T follicular helper cell (primary cell): ENCODE measurements around the gene ELMO1.

Experiments
- DNase-seq: peaks from one replicate; pipeline ENCODE4 v3.0.0-alpha.2; 2020; ENCODE audit warnings: low read depth

ELMO1 gene

GRCh38 chr7:37310327-37311080 lies 138.2 kb downstream of the ELMO1 start:
- no peak for DNase-seq

- DNase-seq, result no peak
Observed at GRCh38 chr7:37309493-37309892, 139.2 kb downstream of the ELMO1 start.

- DNase-seq, result no peak
Observed at GRCh38 chr7:37304921-37305320, 143.7 kb downstream of the ELMO1 start.

- no peak for DNase-seq
Observed at GRCh38 chr7:37297546-37297945, 151.1 kb downstream of the ELMO1 start.

- DNase-seq, result no peak
Observed at GRCh38 chr7:37295401-37295800, 153.3 kb downstream of the ELMO1 start.

- no peak for DNase-seq
Observed at GRCh38 chr7:37290731-37291130, 157.9 kb downstream of the ELMO1 start.

GRCh38 chr7:37289781-37290180 lies 158.9 kb downstream of the ELMO1 start:
- no peak for DNase-seq

GRCh38 chr7:37289367-37289766 lies 159.3 kb downstream of the ELMO1 start:
- DNase-seq, result no peak

GRCh38 chr7:37287131-37287855 lies 161.4 kb downstream of the ELMO1 start:
- DNase-seq, result no peak

GRCh38 chr7:37286454-37286832 lies 162.2 kb downstream of the ELMO1 start:
- no peak for DNase-seq

GRCh38 chr7:37285706-37286453 lies 162.8 kb downstream of the ELMO1 start:
- no peak for DNase-seq

- peak; percentile 25 for DNase-seq
Observed at GRCh38 chr7:37284805-37285231, 163.8 kb downstream of the ELMO1 start.

GRCh38 chr7:37284285-37284684 lies 164.4 kb downstream of the ELMO1 start:
- no peak for DNase-seq

- DNase-seq, result no peak
Observed at GRCh38 chr7:37283716-37284115, 164.9 kb downstream of the ELMO1 start.

- no peak for DNase-seq
Observed at GRCh38 chr7:37282927-37283326, 165.7 kb downstream of the ELMO1 start.

- DNase-seq, result no peak
Observed at GRCh38 chr7:37282093-37282444, 166.6 kb downstream of the ELMO1 start.

- no peak for DNase-seq
Observed at GRCh38 chr7:37281368-37282092, 167.1 kb downstream of the ELMO1 start.

GRCh38 chr7:37277513-37277912 lies 171.2 kb downstream of the ELMO1 start:
- DNase-seq, result no peak

- DNase-seq, result no peak
Observed at GRCh38 chr7:37275078-37275710, 173.5 kb downstream of the ELMO1 start.

- no peak for DNase-seq
Observed at GRCh38 chr7:37273891-37274290, 174.8 kb downstream of the ELMO1 start.

- DNase-seq, result no peak
Observed at GRCh38 chr7:37269711-37270508, 178.8 kb downstream of the ELMO1 start.
